B cell (primary cell): ENCODE data around the gene RIIAD1. TPM values are rescaled to one million over a fixed set of nuclear protein-coding genes. Genes with fewer than 3 reads are reported as not detected.

Source experiments
- ATAC-seq: fragments of 200-7000 bp; cut with Tn5 transposase; one replicate; pipeline ENCODE4 v1.10.0; 2021; ENCODE audit warnings: low read depth, mild to moderate bottlenecking, moderate number of reproducible peaks, moderate library complexity
- CTCF ChIA-PET: fragments of 350-600 bp; sonication (Branson Sonifier 250); formaldehyde crosslinking; loops from one replicate; lab custom pipeline; 2021; ENCODE audit warnings: antibody characterized with exemption, inconsistent platforms; lab: Charles Lee
- POLR2A ChIA-PET: fragments of 350-600 bp; sonication (Branson Sonifier 250); formaldehyde crosslinking; loops from one replicate; lab custom pipeline; 2021; ENCODE audit warnings: antibody characterized with exemption; lab: Charles Lee
- DNase-seq: peaks from one replicate; pipeline ENCODE4 v3.0.0; 2013
- H2AFZ ChIP-seq: 2 replicates; pipeline ENCODE4 v1.6.1; 2012; ENCODE audit warnings: mild to moderate bottlenecking, low read depth, low read length; ENCODE audit not compliant: insufficient read depth, poor library complexity, severe bottlenecking
- H3K27ac ChIP-seq, 2 donors: 1 replicate in 1 of 2; 2 replicates in 1 of 2; pipeline ENCODE4 v1.5.1; 2012 to 2013; ENCODE audit warnings: low read length in 2 of 2, mild to moderate bottlenecking in 2 of 2, moderate library complexity in 1 of 2
- H3K27me3 ChIP-seq, 4 experiments: fragments of 200-600 bp in 1 of 4; sonication (generic) in 1 of 4; replicated peaks in 1 of 4; 1 replicate in 2 of 4; 2 replicates in 2 of 4; pipeline versions ENCODE4 v1.6.1 to v1.7.0; 2013 to 2016; ENCODE audit warnings: low read length in 3 of 4, mild to moderate bottlenecking in 2 of 4, mixed read lengths in 1 of 4, moderate library complexity in 1 of 4; ENCODE audit not compliant: insufficient read depth in 4 of 4, control insufficient read depth in 3 of 4; ENCODE audit errors: control extremely low read depth in 1 of 4
- H3K36me3 ChIP-seq, 2 experiments: replicated peaks in 1 of 2; 1 replicate in 1 of 2; 2 replicates in 1 of 2; pipeline versions ENCODE4 v1.6.1 to v1.7.1; 2013; ENCODE audit warnings: low read length in 1 of 2; ENCODE audit not compliant: insufficient read depth in 2 of 2, control insufficient read depth in 1 of 2; ENCODE audit errors: control extremely low read depth in 1 of 2, extremely low read depth in 1 of 2
- H3K4me1 ChIP-seq, 2 donors: fragments of 200-600 bp in 1 of 2; sonication (generic) in 1 of 2; 1 replicate in 1 of 2; 2 replicates in 1 of 2; pipeline versions ENCODE4 v1.5.1 to v1.6.1; 2013 to 2017; ENCODE audit warnings: low read length in 2 of 2; ENCODE audit not compliant: control insufficient read depth in 2 of 2, insufficient read depth in 2 of 2
- H3K4me2 ChIP-seq: replicated peaks from 2 replicates; pipeline ENCODE3; 2012; ENCODE audit warnings: mild to moderate bottlenecking, low read depth, low read length; ENCODE audit not compliant: poor library complexity, severe bottlenecking
- H3K4me3 ChIP-seq, 5 experiments: fragments of 200-600 bp in 1 of 5; sonication (generic) in 1 of 5; 1 replicate in 3 of 5; 2 replicates in 2 of 5; pipeline versions ENCODE4 v1.5.1 to v1.7.0; 2011 to 2016; ENCODE audit warnings: low read length in 4 of 5, mild to moderate bottlenecking in 4 of 5, low read depth in 2 of 5, control low read depth in 1 of 5, moderate library complexity in 1 of 5; ENCODE audit not compliant: insufficient read depth in 1 of 5; ENCODE audit errors: control extremely low read depth in 1 of 5, extremely low read depth in 1 of 5
- H3K79me2 ChIP-seq: fragments of 200-600 bp; sonication (generic); one replicate; pipeline ENCODE4 v1.6.0; 2016; ENCODE audit warnings: low read length; ENCODE audit not compliant: control insufficient read depth, insufficient read depth
- H3K9ac ChIP-seq: fragments of 200-600 bp; sonication (generic); 2 replicates; pipeline ENCODE4 v1.6.1; 2017; ENCODE audit warnings: mild to moderate bottlenecking, low read length, moderate library complexity
- H3K9me3 ChIP-seq, 3 donors: one replicate each; pipeline versions ENCODE4 v1.6.1 to v1.7.1; 2013; ENCODE audit warnings: low read length in 2 of 3; ENCODE audit not compliant: control insufficient read depth in 2 of 3, insufficient read depth in 1 of 3; ENCODE audit errors: control extremely low read depth in 1 of 3
- H4K20me1 ChIP-seq: 2 replicates; pipeline ENCODE4 v1.6.0; 2012; ENCODE audit warnings: mild to moderate bottlenecking, low read length; ENCODE audit not compliant: insufficient read depth, control insufficient read depth, poor library complexity, severe bottlenecking
- H3K27ac Mint-ChIP-seq: one replicate; pipeline ENCODE4 v1.8.0; 2021; ENCODE audit warnings: mixed read lengths
- H3K27me3 Mint-ChIP-seq: one replicate; pipeline ENCODE4 v1.8.0; 2021; ENCODE audit warnings: mixed read lengths
- H3K4me1 Mint-ChIP-seq: one replicate; pipeline ENCODE4 v1.8.0; 2021; ENCODE audit warnings: mixed read lengths
- H3K4me3 Mint-ChIP-seq: one replicate; pipeline ENCODE4 v1.8.0; 2021; ENCODE audit warnings: mixed read lengths
- H3K9me3 Mint-ChIP-seq: one replicate; pipeline ENCODE4 v1.8.0; 2022; ENCODE audit warnings: mixed read lengths; ENCODE audit not compliant: insufficient read depth
- EZH2 ChIP-seq: IDR thresholded peaks from 2 replicates; pipeline ENCODE4 v1.6.1; 2012; ENCODE audit warnings: borderline replicate concordance, low read depth, mild to moderate bottlenecking, moderate library complexity, low read length; ENCODE audit not compliant: insufficient read depth, poor library complexity, severe bottlenecking
- WGBS: methylation state at CpG from one replicate; pipeline ENCODE4 v1.1.5; 2013; ENCODE audit warnings: missing lambda C conversion rate; ENCODE audit not compliant: insufficient coverage; 5-methylcytosine and 5-hydroxymethylcytosine counted together
- intact Hi-C: fragments of 100-400 bp; cut with micrococcal nuclease; formaldehyde crosslinking; loops from one replicate; pipeline ENCODE4 v1.10.0; 2022
- polyA plus RNA-seq: library from polyadenylated mRNA; depleted of rRNA; stranded (reverse); fragments of >200 nt; gene quantifications from 2 replicates; pipeline ENCODE4 v1.2.3, GENCODE V29; 2012
- total RNA-seq, 2 donors: library from RNA; stranded (reverse); fragments of 120-200 nt in 1 of 2; gene quantifications; 1 replicate in 1 of 2; 2 replicates in 1 of 2; pipeline versions ENCODE4 v1.2.3 to v1.2.4, GENCODE V29; 2013 to 2022
- TF ChIP-seq, protein P1 (sequence below): fragments of 200-600 bp; IDR thresholded peaks from one replicate; pipeline ENCODE4 v1.8.0; 2022; ENCODE audit warnings: antibody characterized with exemption, mild to moderate bottlenecking

Gene RIIAD1
- total and polyA plus RNA-seq, 2 donors (not counting 1 experiment from before 2014, with no cell fraction given), result not detected

DNA sequence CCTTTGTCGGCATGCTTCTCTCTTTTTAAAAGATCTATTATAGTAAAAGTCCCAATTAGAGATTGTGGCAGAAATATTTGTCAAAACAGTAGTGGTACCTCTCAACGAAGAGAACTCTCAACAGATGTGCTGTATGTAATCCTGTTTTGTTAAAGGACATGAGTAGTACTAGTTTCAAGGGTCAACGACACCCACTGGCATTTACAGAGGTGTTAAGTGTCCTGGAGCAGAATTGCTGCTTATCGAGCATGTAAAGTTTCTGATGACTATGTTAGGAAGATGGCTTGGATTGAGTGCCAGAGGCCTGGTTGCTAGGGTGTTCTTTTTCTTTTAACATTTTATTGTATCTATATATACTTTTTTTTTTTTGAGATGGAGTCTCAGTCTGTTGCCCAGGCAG, 31.8 kb upstream of the RIIAD1 start:
- CTCF ChIA-PET, result no interaction called here
- DNase-seq, result no peak
- Histone ChIP-seq H3K79me2 (no peaks in the 10 kb centered on the region), H3K9me3 (no peaks in the 10 kb centered on the region), H4K20me1 (no peaks in the 10 kb centered on the region), H3K27ac (no peak overlapping the region), H3K4me1 (no peaks in the 10 kb centered on the region), H3K4me2 (no peak overlapping the region), H2AFZ (no peak overlapping the region), H3K36me3 (peaks cover 18 to 24% of the 10 kb centered on the region in 2 experiments), H3K4me3 (no peak overlapping the region), H3K27me3 (no peaks in the 10 kb centered on the region), H3K9ac (no peak overlapping the region)
- TF ChIP-seq, protein P1, sequence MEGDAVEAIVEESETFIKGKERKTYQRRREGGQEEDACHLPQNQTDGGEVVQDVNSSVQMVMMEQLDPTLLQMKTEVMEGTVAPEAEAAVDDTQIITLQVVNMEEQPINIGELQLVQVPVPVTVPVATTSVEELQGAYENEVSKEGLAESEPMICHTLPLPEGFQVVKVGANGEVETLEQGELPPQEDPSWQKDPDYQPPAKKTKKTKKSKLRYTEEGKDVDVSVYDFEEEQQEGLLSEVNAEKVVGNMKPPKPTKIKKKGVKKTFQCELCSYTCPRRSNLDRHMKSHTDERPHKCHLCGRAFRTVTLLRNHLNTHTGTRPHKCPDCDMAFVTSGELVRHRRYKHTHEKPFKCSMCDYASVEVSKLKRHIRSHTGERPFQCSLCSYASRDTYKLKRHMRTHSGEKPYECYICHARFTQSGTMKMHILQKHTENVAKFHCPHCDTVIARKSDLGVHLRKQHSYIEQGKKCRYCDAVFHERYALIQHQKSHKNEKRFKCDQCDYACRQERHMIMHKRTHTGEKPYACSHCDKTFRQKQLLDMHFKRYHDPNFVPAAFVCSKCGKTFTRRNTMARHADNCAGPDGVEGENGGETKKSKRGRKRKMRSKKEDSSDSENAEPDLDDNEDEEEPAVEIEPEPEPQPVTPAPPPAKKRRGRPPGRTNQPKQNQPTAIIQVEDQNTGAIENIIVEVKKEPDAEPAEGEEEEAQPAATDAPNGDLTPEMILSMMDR, result no peak
- TF ChIP-seq EZH2, result no peak
- 93% methylated on average over 2 of the region's 4 CpGs for WGBS
- no peaks in the 10 kb centered on the region for H3K9me3 Mint-ChIP-seq
- no peak overlapping the region for H3K4me3 Mint-ChIP-seq
- no peak overlapping the region for H3K27ac Mint-ChIP-seq
- no peaks in the 10 kb centered on the region for H3K27me3 Mint-ChIP-seq
- H3K4me1 Mint-ChIP-seq, result no peaks in the 10 kb centered on the region
- POLR2A ChIA-PET, result no interaction called here
- no peak for ATAC-seq
- intact Hi-C loops, result no loop called here

GRCh38 chr1:151692226-151692625, 29.1 kb upstream of the RIIAD1 start:
- DNase-seq (no peak), ATAC-seq (no peak)
- Histone ChIP-seq H3K9ac (no peak overlapping the region), H3K36me3 (peaks cover 13 to 34% of the 10 kb centered on the region in 2 experiments), H3K4me1 (no peaks in the 10 kb centered on the region), H2AFZ (no peak overlapping the region), H4K20me1 (no peaks in the 10 kb centered on the region), H3K27ac (no peak overlapping the region), H3K79me2 (no peaks in the 10 kb centered on the region), H3K27me3 (no peaks in the 10 kb centered on the region), H3K4me3 (no peak overlapping the region), H3K9me3 (no peaks in the 10 kb centered on the region), H3K4me2 (no peak overlapping the region)
- H3K4me1 Mint-ChIP-seq, result no peaks in the 10 kb centered on the region
- no peak overlapping the region for H3K27ac Mint-ChIP-seq
- TF ChIP-seq EZH2, result no peak
- TF ChIP-seq, protein P1, result no peak
- ChIA-PET POLR2A (no interaction called here), CTCF (interaction anchor here (0.7 to 1.2 kb wide), 2 partner anchors 215 to 309 kb away, joined by 4 to 5 read pairs; no protein-coding TSS in a partner anchor)
- intact Hi-C loops, result no loop called here
- H3K4me3 Mint-ChIP-seq, result no peak overlapping the region
- H3K27me3 Mint-ChIP-seq, result no peaks in the 10 kb centered on the region
- H3K9me3 Mint-ChIP-seq, result no peaks in the 10 kb centered on the region
- WGBS, result 90% methylated on average over 2 of the region's 3 CpGs
